Measurements from ENCODE around the gene PBX4. TPM values are rescaled to one million over a fixed set of nuclear protein-coding genes. Genes with fewer than 3 reads are reported as not detected.

PBX4 gene
- total RNA-seq, 4 donors from 2014 or later = 0.42 to 4.5 (median 0.68) TPM

- H3K36me3 ChIP-seq = no peaks in the 10 kb centered on the region
- TF ChIP-seq POLR2AphosphoS5 (IDR thresholded peaks at IDR 0.05) (no peak), EP300 (IDR thresholded peaks at IDR 0.05) (no peak), CTCF (IDR thresholded peaks at IDR 0.05) (no peak), POLR2A (IDR thresholded peaks at IDR 0.05) (no peak)
- peak overlapping the region in 3 of 4 donors; percentile 48 to 61 (median 58) for H3K27ac ChIP-seq
- WGBS, 2 donors (ENCODE audit: low coverage in 1 of 2) = 96% methylated on average over 8 of the region's 17 CpGs; no CpG with 5 or more reads in 1 of the 2 donors
- H3K4me1 ChIP-seq = peaks cover 0 to 47% (median 14%) of the 10 kb centered on the region in 3 donors
- no peaks in the 10 kb centered on the region for H3K27me3 ChIP-seq
- H3K4me3 ChIP-seq = peak overlapping the region in 1 of 2 donors; percentile 43
- H3K9me3 ChIP-seq = peaks cover 0 to 7% (median 0%) of the 10 kb centered on the region in 3 donors
- ATAC-seq = no peak
Measured at GRCh38 chr19:19513682-19514081, 104.8 kb downstream of the PBX4 start.

Other genes starting within 250 kb of the PBX4 start
- 10 to 100 TPM; 30.9 to 69.0 (median 36.6) TPM for gene GATAD2A, start 213.0 kb downstream of the PBX4 start, total RNA-seq
- gene TSSK6, start 103.1 kb downstream of the PBX4 start, total RNA-seq = 1 to 10 TPM in 2 of 4 donors, under 1 TPM in 2; 0.40 to 3.3 (median 0.92) TPM
- gene NDUFA13, start 102.5 kb downstream of the PBX4 start, total RNA-seq = 100 to 1,000 TPM in 1 of 4 donors, 10 to 100 TPM in 3; 41.6 to 113 (median 71.4) TPM
- gene YJEFN3, start 89.8 kb downstream of the PBX4 start, total RNA-seq = 1 to 10 TPM in 2 of 4 donors, under 1 TPM in 2; 0.45 to 1.4 (median 0.96) TPM
- under 1 TPM in 2 of 4 donors, not detected in 2; 0.19 to 0.27 TPM for gene CILP2, start 80.4 kb downstream of the PBX4 start, total RNA-seq
- 1 to 10 TPM in 3 of 4 donors, under 1 TPM in 1; 0.78 to 3.5 (median 2.3) TPM for gene LPAR2, start 9.5 kb upstream of the PBX4 start, total RNA-seq
- gene GMIP, start 25.0 kb upstream of the PBX4 start, total RNA-seq = 10 to 100 TPM in 1 of 4 donors, 1 to 10 TPM in 3; 7.7 to 11.2 (median 8.0) TPM
- 100 to 1,000 TPM in 1 of 4 donors, 10 to 100 TPM in 3; 65.6 to 142 (median 92.3) TPM for gene ATP13A1, start 45.0 kb upstream of the PBX4 start, total RNA-seq
- gene ZNF101, start 50.2 kb upstream of the PBX4 start, total RNA-seq = 1 to 10 TPM; 2.5 to 7.6 (median 4.4) TPM
- 10 to 100 TPM in 2 of 4 donors, 1 to 10 TPM in 2; 7.4 to 11.4 (median 9.6) TPM for gene ZNF14, start 114.4 kb upstream of the PBX4 start, total RNA-seq
- 10 to 100 TPM; 17.7 to 34.2 (median 25.9) TPM for gene ZNF506, start 203.1 kb upstream of the PBX4 start, total RNA-seq
- 10 to 100 TPM in 2 of 4 donors, 1 to 10 TPM in 2; 7.0 to 17.3 (median 9.5) TPM for gene ZNF253, start 247.2 kb upstream of the PBX4 start, total RNA-seq

Measured in gastroesophageal sphincter (tissue), 4 donors.